VCaP (cell line): ENCODE results near the gene NOXRED1.

Experiments
- H3K27ac ChIP-seq: fragments of 450-650 bp; 2 replicates; pipeline ENCODE4 v1.5.1; 2017
- TF ChIP-seq, protein P1 (sequence below): fragments of 450-650 bp; conservative IDR thresholded peaks from 2 replicates; pipeline ENCODE4 v1.5.1; 2017; ENCODE audit warnings: mild to moderate bottlenecking, moderate library complexity

The NOXRED1 gene

GRCh38 chr14:77355811-77356210 is 67.5 kb downstream of the NOXRED1 start:
- TF ChIP-seq, protein P1, sequence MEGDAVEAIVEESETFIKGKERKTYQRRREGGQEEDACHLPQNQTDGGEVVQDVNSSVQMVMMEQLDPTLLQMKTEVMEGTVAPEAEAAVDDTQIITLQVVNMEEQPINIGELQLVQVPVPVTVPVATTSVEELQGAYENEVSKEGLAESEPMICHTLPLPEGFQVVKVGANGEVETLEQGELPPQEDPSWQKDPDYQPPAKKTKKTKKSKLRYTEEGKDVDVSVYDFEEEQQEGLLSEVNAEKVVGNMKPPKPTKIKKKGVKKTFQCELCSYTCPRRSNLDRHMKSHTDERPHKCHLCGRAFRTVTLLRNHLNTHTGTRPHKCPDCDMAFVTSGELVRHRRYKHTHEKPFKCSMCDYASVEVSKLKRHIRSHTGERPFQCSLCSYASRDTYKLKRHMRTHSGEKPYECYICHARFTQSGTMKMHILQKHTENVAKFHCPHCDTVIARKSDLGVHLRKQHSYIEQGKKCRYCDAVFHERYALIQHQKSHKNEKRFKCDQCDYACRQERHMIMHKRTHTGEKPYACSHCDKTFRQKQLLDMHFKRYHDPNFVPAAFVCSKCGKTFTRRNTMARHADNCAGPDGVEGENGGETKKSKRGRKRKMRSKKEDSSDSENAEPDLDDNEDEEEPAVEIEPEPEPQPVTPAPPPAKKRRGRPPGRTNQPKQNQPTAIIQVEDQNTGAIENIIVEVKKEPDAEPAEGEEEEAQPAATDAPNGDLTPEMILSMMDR: no peak
- H3K27ac ChIP-seq: no peak overlapping the region

DNA sequence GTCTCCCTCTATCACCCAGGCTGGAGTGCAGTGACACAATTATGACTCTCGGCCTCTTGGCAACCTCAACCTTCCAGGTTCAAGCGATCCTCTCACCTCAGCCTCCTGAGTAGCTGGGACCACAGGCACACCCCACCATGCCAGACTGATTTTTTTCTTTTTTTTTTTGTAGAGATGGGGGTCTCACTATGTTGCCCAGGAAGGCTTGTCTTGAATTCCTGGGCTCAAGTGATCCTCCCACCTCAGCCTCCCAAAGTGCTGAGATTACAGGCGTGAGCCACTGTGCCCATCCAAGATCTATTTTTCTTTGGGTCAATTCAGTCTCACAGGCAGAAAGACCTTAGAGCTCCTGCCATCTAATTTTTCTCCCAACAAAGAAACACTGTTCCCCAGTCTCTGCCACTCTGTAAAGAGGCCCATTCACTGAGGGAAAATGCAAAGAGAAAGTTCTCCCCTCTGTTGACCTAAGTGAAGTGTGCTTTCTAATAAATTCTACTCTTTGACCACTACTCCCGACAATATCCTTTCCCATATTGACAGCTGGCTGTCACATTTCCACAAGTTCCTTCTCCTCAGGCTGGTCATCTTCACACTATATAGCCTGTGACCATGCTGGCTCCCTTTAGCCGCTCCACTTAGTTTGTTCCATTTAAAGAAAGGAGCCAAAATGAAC is 69.7 kb downstream of the NOXRED1 start:
- TF ChIP-seq, protein P1: no peak
- H3K27ac ChIP-seq: no peak overlapping the region

- TF ChIP-seq, protein P1: no peak
- no peak overlapping the region for H3K27ac ChIP-seq
Measured at GRCh38 chr14:77347751-77348150, 75.6 kb downstream of the NOXRED1 start.

DNA sequence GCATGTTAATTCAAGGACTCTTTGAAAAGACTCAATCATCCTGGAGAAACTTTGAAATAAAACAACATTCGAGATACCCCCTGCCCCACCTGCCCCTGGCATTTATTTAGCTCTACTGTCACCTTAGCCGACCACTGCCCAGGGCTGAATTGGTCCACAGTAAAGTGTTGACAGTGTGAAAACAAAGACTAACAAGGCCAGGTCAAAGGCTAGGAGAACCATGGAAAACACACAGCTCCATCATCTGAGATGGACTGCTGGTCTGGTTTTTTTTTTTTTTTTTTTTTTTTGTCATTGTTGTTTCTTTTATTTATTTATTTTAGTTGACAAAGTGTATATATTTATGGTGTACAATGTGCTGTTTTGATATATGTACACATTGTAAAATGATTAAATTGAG is 76.8 kb downstream of the NOXRED1 start:
- H3K27ac ChIP-seq: no peak overlapping the region
- TF ChIP-seq, protein P1: no peak

- H3K27ac ChIP-seq: no peak overlapping the region
- TF ChIP-seq, protein P1: no peak
Measured at GRCh38 chr14:77344377-77344996, 78.8 kb downstream of the NOXRED1 start.
